Left renal pelvis (tissue), 4 donors: ENCODE data around the gene LRRC27. TPM values are rescaled to one million over a fixed set of nuclear protein-coding genes. Genes with fewer than 3 reads are reported as not detected.

Experiments used
- DNase-seq, 4 donors: peaks; one replicate each; pipeline ENCODE4 v3.0.0-alpha.2; 2013; ENCODE audit warnings: low read depth in 4 of 4, low spot score in 3 of 4
- polyA plus RNA-seq, 4 donors: library from polyadenylated mRNA; unstranded; fragments of 120-200 nt; gene quantifications; one replicate each; pipeline ENCODE4 v1.2.1, GENCODE V29; 2013; ENCODE audit not compliant: insufficient read length in 4 of 4

Gene LRRC27
- polyA plus RNA-seq, 4 donors = 14.2 to 34.7 (median 25.4) TPM

GRCh38 chr10:132355297-132355696 is 23.3 kb downstream of the LRRC27 start:
- no peak for DNase-seq

DNA sequence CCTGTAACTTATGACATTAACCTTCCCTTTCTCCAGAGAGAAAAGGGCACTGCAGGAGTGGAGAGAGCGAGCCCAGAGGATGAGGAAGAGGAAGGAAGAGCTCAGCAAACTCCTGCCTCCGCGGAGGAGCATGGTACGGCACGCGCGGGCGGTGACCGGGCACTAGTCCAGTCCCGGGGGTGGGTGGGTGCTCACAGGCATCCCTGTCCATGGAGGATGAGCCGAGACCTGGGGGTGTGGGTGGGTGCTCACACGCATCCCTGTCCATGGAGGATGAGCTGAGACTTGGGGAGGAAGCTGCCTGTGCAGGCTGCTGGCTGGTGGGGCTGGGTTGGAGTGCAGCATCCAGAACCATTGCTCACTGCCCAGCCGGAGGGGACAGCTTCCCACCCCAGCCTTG is 23.8 kb downstream of the LRRC27 start:
- no peak for DNase-seq

GRCh38 chr10:132356621-132357195 is 24.7 kb downstream of the LRRC27 start:
- DNase-seq = no peak

- no peak for DNase-seq
Measured at GRCh38 chr10:132357286-132358058, 25.5 kb downstream of the LRRC27 start.

GRCh38 chr10:132359305-132360040 is 27.5 kb downstream of the LRRC27 start:
- DNase-seq = no peak

DNA sequence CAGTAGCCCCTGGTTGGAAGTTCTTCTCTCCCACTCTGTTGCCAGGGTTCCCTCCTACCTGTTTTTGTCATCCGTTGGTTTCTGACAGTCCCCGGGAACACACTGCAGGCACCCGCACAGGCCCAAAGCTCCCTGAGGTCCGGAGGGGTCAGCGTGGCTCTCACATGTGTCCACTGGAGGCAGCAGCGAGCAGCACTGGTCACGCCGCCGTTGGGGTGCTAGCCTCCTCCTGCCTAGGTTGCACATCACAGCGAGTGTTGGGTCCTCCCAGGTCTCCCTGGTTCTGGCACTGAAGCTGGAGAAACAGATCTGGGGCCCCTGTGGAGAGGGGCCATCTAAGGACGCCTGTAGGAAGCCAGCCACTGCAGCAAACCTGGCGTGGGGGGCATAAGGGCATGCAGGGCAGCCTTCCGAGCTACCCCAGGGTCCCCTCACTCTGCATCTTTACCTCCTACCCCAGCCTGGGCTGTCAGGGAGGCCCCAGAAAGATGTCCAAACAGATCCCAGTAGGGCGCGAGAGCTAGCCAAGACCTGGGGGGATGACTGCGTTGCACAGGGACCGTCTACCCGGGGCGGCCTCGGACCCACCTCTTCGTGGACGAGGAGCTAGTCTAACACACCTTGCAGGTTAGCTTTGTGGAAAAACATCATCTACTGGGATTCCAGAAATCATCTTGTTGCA is 28.9 kb downstream of the LRRC27 start:
- no peak for DNase-seq

DNA sequence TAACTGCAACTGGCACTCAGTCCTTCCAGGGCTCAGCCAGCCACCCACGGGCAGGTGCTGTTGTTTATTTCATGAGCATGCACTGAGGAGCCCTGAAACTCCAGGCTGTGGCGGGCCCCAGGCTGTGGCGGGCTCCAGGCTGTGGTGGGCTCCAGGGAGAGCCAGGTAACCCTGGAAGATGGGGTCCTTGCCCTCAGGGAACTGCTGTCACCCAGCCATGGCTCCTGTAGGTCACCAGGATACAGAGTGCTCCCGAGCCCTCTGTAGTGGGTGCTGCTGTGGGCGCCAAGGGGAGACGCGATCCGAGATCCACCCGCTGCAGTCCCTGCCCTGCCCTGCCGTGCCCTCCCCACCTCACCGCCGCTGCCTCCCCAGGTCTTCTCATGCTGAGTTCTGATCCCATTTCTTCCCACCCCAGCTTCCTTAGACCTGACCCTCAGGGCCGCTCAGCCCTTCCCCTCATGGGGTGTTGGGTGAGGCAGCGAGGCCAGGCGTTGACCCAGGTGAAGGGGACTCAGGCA is 29.6 kb downstream of the LRRC27 start:
- no peak for DNase-seq

- DNase-seq = no peak
Measured at GRCh38 chr10:132362151-132362611, 30.2 kb downstream of the LRRC27 start.

DNA sequence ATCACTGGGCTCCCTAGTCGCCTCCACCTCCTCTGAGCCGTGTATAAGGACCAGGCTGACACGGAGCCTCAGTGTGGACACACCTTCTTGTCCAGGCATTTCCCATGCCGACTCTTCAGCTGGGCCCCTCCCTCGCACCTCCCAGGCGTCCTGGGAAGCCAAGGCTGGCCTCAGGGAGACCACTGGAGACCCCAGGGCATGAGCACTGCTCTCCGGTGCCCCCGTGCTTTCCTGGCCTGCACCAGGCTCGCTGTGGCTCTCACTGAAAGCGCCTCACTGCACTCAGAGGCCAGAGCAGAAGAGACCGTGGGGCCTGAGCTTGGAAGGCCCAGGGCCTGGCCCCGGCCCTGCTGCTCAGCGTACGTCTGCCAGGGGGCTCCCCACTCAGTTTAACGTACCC is 31.4 kb downstream of the LRRC27 start:
- no peak for DNase-seq

- no peak for DNase-seq
Measured at GRCh38 chr10:132363921-132364593, 32.1 kb downstream of the LRRC27 start.

DNA sequence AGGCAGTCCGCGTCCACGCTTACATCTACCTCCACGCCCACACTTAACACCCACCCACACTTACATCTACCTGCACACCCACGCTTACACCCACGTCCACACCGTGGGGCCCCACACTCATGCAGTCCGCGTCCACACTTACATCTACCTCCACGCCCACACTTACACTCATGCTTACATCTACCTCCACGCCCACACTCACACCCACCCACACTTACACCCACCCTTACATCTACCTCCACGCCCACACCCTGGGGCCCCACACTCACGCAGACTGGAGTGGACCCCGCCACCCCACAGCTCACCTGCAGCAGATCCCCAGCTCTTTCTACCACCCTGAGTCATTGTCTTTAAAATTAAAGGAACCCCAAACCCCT is 32.6 kb downstream of the LRRC27 start:
- DNase-seq = no peak

DNA sequence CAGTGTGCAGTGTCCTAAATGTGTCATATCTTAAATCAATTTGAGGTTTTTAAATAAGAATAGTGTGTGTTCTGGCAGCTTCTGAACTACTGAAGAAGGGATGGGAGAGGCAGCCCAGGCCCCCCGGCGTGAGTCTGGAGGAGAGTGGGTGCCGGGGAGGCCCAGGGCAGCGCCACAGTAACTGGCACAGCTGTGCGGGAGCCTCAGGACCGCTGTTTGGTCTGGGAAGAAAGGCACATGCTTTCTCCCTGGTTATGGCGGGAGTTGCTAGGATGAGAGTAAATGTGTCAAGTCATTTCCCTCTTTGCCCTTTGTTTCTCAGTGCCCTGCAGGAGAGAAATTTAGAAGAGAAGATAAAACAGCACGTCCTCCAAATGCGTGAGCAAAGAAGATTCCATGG is 33.1 kb downstream of the LRRC27 start:
- DNase-seq = no peak

DNA sequence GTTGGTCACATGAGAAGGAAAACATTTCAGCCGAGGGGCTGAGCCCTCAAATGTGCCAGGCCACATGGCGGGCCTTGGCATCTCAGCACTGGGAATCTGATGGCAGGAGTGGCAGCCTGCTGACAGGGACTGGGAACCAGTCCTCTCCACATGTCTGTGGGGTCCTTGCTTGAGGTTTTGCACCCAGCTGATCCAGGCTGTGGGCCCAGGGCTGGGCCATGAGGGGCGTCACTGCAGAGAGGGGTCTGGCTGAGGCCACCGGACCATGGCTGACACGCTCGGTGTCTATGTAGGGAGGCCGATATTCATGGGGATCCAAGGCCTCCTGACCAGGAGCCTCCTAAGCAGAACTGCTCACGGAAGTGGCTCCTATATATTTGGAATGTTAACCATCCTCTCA is 34.0 kb downstream of the LRRC27 start:
- DNase-seq = no peak

GRCh38 chr10:132366499-132366898 is 34.5 kb downstream of the LRRC27 start:
- DNase-seq = no peak

GRCh38 chr10:132368391-132368790 is 36.4 kb downstream of the LRRC27 start:
- no peak for DNase-seq

DNA sequence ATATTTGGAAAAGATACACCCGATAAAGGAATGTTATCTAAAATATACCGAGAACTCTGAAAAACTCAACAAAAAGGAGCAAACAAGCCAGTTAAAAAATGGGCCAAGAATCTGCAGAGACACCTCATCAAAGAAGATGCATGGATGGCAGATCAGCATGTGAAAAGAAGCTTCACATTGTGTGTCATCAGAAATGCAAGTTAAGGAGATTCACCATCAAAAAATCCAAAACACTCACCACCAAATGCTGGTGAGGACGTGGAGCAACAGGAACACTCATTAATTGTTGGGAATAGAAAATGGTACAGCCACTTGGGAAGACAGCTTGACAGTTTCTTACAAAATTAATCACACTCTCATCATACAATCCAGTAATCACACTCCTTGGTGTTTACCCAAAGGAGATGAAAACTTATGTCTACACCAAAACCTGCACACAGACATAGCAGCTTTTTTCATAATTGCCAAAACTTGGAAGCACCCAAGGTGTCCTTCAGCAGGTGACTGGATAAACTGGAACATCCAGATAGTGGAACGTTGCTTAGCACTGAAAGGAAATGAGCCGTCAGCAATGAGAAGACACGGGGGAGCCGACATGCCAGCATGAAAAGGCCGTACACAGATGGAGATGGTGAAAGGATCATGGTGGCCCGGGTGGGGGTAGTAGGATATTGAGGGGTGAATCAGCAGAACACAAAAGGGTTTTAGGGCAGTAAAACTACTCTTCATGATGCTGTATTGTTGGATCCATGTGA is 37.1 kb downstream of the LRRC27 start:
- DNase-seq = no peak

DNA sequence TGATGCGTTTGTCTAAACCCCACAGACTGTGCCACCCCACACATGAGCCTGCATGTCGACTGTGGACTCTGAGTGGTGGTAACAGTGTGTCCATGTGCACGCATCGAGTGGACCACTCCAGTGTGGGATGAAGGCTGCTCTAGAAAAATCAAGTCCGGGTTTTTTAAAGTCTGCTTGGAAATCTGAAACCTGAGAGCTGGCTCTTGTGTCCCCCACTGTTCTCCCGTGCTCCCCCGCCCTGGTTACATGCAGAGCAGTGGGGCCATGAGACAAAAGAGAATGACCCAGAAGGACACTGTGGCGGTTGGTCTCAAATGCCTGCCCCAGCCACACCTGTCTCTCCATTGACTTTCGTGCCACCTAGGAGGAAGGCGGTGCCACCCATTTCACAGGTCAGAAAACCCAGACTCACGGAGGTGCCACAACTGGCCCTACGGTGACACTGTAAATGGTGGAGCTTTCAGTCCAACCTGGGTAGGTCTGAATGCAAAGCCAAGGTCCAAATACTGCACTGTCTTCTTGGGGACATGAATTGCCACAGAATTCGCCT is 37.7 kb downstream of the LRRC27 start:
- no peak for DNase-seq

DNA sequence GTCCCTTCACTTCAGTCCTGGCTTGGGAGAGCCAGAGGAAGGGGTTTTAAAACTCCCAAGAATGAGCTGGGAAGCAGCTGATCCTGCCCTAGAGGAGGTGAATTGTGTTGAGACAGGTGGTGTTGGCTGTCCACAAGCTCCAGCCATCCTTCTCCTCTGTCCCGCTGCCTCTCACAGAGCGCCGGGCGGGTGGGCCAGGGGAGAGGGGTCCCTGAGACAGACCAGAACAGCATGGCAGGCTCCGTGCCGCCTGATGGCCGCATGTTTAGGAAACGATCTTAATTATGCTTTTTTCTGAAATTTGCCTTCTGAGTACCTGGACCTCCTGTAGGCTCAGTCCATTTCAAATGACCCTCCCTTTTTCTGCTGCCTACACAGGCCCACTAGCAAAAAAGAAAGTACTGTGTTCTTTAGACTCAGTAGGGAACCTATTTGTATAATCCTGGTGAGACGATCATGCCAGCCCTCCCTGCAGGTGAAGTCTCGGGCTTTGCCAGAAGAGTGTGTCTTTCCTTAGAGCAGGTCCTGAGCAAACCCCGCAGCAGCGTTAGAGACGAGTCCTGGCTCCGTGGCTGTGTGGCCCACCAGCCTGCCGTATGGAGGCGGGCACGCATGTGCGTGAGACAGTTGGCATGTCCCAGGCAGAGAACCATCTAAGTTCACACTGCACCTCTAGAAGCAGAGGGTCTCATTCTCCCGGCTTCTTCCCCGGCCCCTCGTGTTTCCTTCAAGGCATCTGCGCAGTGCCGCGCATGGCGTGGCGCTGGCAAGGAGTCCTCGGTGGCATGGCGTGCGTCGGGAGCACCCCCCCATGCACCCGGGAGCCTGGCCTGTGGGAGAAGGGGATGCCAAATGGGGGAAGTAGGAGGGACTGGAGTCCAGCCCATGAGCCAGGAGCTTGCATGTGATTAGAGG is 38.7 kb downstream of the LRRC27 start:
- no peak for DNase-seq
